ENCODE data around the gene PRCD. TPM values are rescaled to one million over a fixed set of nuclear protein-coding genes. Genes with fewer than 3 reads are reported as not detected.

Gene PRCD
- not detected in 2 replicates for total RNA-seq (2014; rRNA removed; shearing (Covaris generic); ENCODE audit: low replicate concordance)

- in situ Hi-C loops (cut with HindIII; ENCODE audit: low pct_unique_long_range_greater_than_20kb, low sequenced_read_pairs), result no loop called here
- DNase-seq (ENCODE audit: low read depth), result no peak
These were observed at the start of gene PRCD for GRCh38 chr17:76539631-76540271. Gene PRCD, plus strand, starts transcription at chr17:76540044. Its CDS starts 98 bp downstream, at chr17:76540142.

GRCh38 chr17:76490112-76490710 is 49.6 kb upstream of the PRCD start:
- in situ Hi-C loops (cut with HindIII; ENCODE audit: low pct_unique_long_range_greater_than_20kb, low sequenced_read_pairs), result no loop called here
- DNase-seq (ENCODE audit: low read depth), result no peak

- DNase-seq (ENCODE audit: low read depth), result no peak
- in situ Hi-C loops (cut with HindIII; ENCODE audit: low pct_unique_long_range_greater_than_20kb, low sequenced_read_pairs), result no loop called here
These were observed 48.3 kb upstream of the PRCD start for GRCh38 chr17:76491271-76492122.

- no peak for DNase-seq (ENCODE audit: low read depth)
- in situ Hi-C loops (cut with HindIII; ENCODE audit: low pct_unique_long_range_greater_than_20kb, low sequenced_read_pairs), result no loop called here
These were observed 47.5 kb upstream of the PRCD start for GRCh38 chr17:76492123-76492988.

- no peak for DNase-seq (ENCODE audit: low read depth)
These were observed 46.8 kb upstream of the PRCD start for GRCh38 chr17:76492989-76493501.

GRCh38 chr17:76493505-76494167 is 46.2 kb upstream of the PRCD start:
- in situ Hi-C loops (cut with HindIII; ENCODE audit: low pct_unique_long_range_greater_than_20kb, low sequenced_read_pairs), result no loop called here
- DNase-seq (ENCODE audit: low read depth), result no peak

More at GRCh38 chr17:76492989-76493501, 46.8 kb upstream of the PRCD start:
- in situ Hi-C loops (cut with HindIII; ENCODE audit: low pct_unique_long_range_greater_than_20kb, low sequenced_read_pairs), result no loop called here

- in situ Hi-C loops (cut with HindIII; ENCODE audit: low pct_unique_long_range_greater_than_20kb, low sequenced_read_pairs), result no loop called here
- no peak for DNase-seq (ENCODE audit: low read depth)
These were observed 44.0 kb upstream of the PRCD start for GRCh38 chr17:76495663-76496400.

GRCh38 chr17:76496464-76496863 is 43.4 kb upstream of the PRCD start:
- no peak for DNase-seq (ENCODE audit: low read depth)
- in situ Hi-C loops (cut with HindIII; ENCODE audit: low pct_unique_long_range_greater_than_20kb, low sequenced_read_pairs), result no loop called here

- in situ Hi-C loops (cut with HindIII; ENCODE audit: low pct_unique_long_range_greater_than_20kb, low sequenced_read_pairs), result no loop called here
- no peak for DNase-seq (ENCODE audit: low read depth)
These were observed 42.2 kb upstream of the PRCD start for GRCh38 chr17:76497699-76497978.

- in situ Hi-C loops (cut with HindIII; ENCODE audit: low pct_unique_long_range_greater_than_20kb, low sequenced_read_pairs), result no loop called here
- DNase-seq (ENCODE audit: low read depth), result peak; percentile 86
These were observed 41.6 kb upstream of the PRCD start for GRCh38 chr17:76497979-76498875.

GRCh38 chr17:76498876-76499251 is 41.0 kb upstream of the PRCD start:
- in situ Hi-C loops (cut with HindIII; ENCODE audit: low pct_unique_long_range_greater_than_20kb, low sequenced_read_pairs), result no loop called here
- no peak for DNase-seq (ENCODE audit: low read depth)

- no peak for DNase-seq (ENCODE audit: low read depth)
- in situ Hi-C loops (cut with HindIII; ENCODE audit: low pct_unique_long_range_greater_than_20kb, low sequenced_read_pairs), result no loop called here
These were observed 40.6 kb upstream of the PRCD start for GRCh38 chr17:76499267-76499667.

- in situ Hi-C loops (cut with HindIII; ENCODE audit: low pct_unique_long_range_greater_than_20kb, low sequenced_read_pairs), result no loop called here
- no peak for DNase-seq (ENCODE audit: low read depth)
These were observed 39.6 kb upstream of the PRCD start for GRCh38 chr17:76500074-76500746.

- in situ Hi-C loops (cut with HindIII; ENCODE audit: low pct_unique_long_range_greater_than_20kb, low sequenced_read_pairs), result no loop called here
- DNase-seq (ENCODE audit: low read depth), result no peak
These were observed 39.2 kb upstream of the PRCD start for GRCh38 chr17:76500747-76501017.

GRCh38 chr17:76501018-76501826 is 38.6 kb upstream of the PRCD start, which contains the start of gene RHBDF2:
Gene RHBDF2, minus strand, starts transcription at chr17:76501423. Its CDS starts 19,899 bp downstream, at chr17:76481524.
- in situ Hi-C loops (cut with HindIII; ENCODE audit: low pct_unique_long_range_greater_than_20kb, low sequenced_read_pairs), result no loop called here
- DNase-seq (ENCODE audit: low read depth), result peak; percentile 82

All from Caki2 (cell line).